Muscle of arm (tissue), 12 donors: Measurements from ENCODE around the gene EIF3I. TPM values are rescaled to one million over a fixed set of nuclear protein-coding genes. Genes with fewer than 3 reads are reported as not detected.
"Not testable (repeated sequence)": the region's sequence is repeated elsewhere in the genome, so short reads cannot be mapped to it uniquely, and the experiment has no call there.

Source experiments
- DNase-seq: peaks from one replicate; pipeline ENCODE4 v3.0.0-alpha.2; 2013
- polyA plus RNA-seq, 12 donors: library from polyadenylated mRNA; unstranded; fragments of 120-200 nt; gene quantifications; one replicate each; pipeline ENCODE4 v1.2.1, GENCODE V29; 2013; ENCODE audit not compliant: insufficient read length in 12 of 12

The EIF3I gene
- polyA plus RNA-seq, 12 donors: 71.5 to 178 (median 160) TPM; not detected in 1

GRCh38 chr1:32256473-32257226, 34.4 kb downstream of the EIF3I start:
- no peak for DNase-seq

GRCh38 chr1:32257227-32257508, 35.0 kb downstream of the EIF3I start:
- DNase-seq: no peak

GRCh38 chr1:32263236-32263593, 41.0 kb downstream of the EIF3I start:
- not testable (repeated sequence) for DNase-seq

GRCh38 chr1:32263744-32264143, 41.5 kb downstream of the EIF3I start:
- DNase-seq: no peak

GRCh38 chr1:32265846-32266245, 43.6 kb downstream of the EIF3I start:
- DNase-seq: no peak

GRCh38 chr1:32266921-32267591, 44.8 kb downstream of the EIF3I start:
- no peak for DNase-seq

- no peak for DNase-seq
These were observed 47.5 kb downstream of the EIF3I start for GRCh38 chr1:32269744-32270143.

GRCh38 chr1:32272557-32273390, 50.6 kb downstream of the EIF3I start:
- DNase-seq: no peak

GRCh38 chr1:32273391-32274208, 51.4 kb downstream of the EIF3I start:
- no peak for DNase-seq

GRCh38 chr1:32274646-32275340, 52.6 kb downstream of the EIF3I start:
- no peak for DNase-seq

- no peak for DNase-seq
These were observed 53.2 kb downstream of the EIF3I start for GRCh38 chr1:32275424-32275823.

GRCh38 chr1:32276032-32276782, 54.0 kb downstream of the EIF3I start:
- DNase-seq: no peak

Other genes starting within 250 kb of the EIF3I start
- gene KHDRBS1, start 208.5 kb upstream of the EIF3I start, polyA plus RNA-seq: 100 to 1,000 TPM in 11 of 12 donors, not detected in 1; 131 to 170 (median 142) TPM
- gene TMEM39B, start 149.5 kb upstream of the EIF3I start, polyA plus RNA-seq: 10 to 100 TPM in 10 of 12 donors, 1 to 10 TPM in 1, not detected in 1; 7.2 to 21.3 (median 14.0) TPM
- 10 to 100 TPM; 23.1 to 79.2 (median 29.4) TPM for gene KPNA6, start 114.4 kb upstream of the EIF3I start, polyA plus RNA-seq
- 100 to 1,000 TPM in 1 of 12 donors, 10 to 100 TPM in 11; 23.8 to 173 (median 35.3) TPM for gene TXLNA, start 42.7 kb upstream of the EIF3I start, polyA plus RNA-seq
- 10 to 100 TPM in 11 of 12 donors, not detected in 1; 20.2 to 82.0 (median 42.3) TPM for gene CCDC28B, start 21.8 kb upstream of the EIF3I start, polyA plus RNA-seq
- gene IQCC, start 16.7 kb upstream of the EIF3I start, polyA plus RNA-seq: 1 to 10 TPM in 10 of 12 donors, not detected in 2; 2.4 to 4.9 (median 2.7) TPM
- 1 to 10 TPM in 2 of 12 donors, under 1 TPM in 8, not detected in 2; 0.17 to 1.3 (median 0.47) TPM for gene DCDC2B, start 13.3 kb upstream of the EIF3I start, polyA plus RNA-seq
- gene TMEM234, start 54 bp upstream of the EIF3I start, polyA plus RNA-seq: 10 to 100 TPM in 4 of 12 donors, 1 to 10 TPM in 6, not detected in 2; 7.8 to 19.5 (median 9.4) TPM
- 1 to 10 TPM in 10 of 12 donors, not detected in 2; 3.2 to 5.1 (median 3.8) TPM for gene FAM167B, start 24.8 kb downstream of the EIF3I start, polyA plus RNA-seq
- 1 to 10 TPM in 3 of 12 donors, under 1 TPM in 7, not detected in 2; 0.49 to 4.2 (median 0.69) TPM for gene LCK, start 28.9 kb downstream of the EIF3I start, polyA plus RNA-seq
- gene HDAC1, start 69.7 kb downstream of the EIF3I start, polyA plus RNA-seq: 10 to 100 TPM in 11 of 12 donors, not detected in 1; 34.9 to 80.1 (median 45.8) TPM
- gene MARCKSL1, start 113.8 kb downstream of the EIF3I start, polyA plus RNA-seq: 100 to 1,000 TPM in 11 of 12 donors, not detected in 1; 125 to 326 (median 152) TPM
- 10 to 100 TPM in 1 of 12 donors, 1 to 10 TPM in 9, not detected in 2; 3.2 to 11.1 (median 4.3) TPM for gene FAM229A, start 140.1 kb downstream of the EIF3I start, polyA plus RNA-seq
- 1 to 10 TPM in 10 of 12 donors, not detected in 2; 1.2 to 6.5 (median 2.9) TPM for gene TSSK3, start 140.1 kb downstream of the EIF3I start, polyA plus RNA-seq
- gene BSDC1, start 172.0 kb downstream of the EIF3I start, polyA plus RNA-seq: 10 to 100 TPM in 11 of 12 donors, not detected in 1; 33.3 to 46.7 (median 41.6) TPM
- under 1 TPM in 10 of 12 donors, not detected in 2; 0.07 to 0.25 (median 0.14) TPM for gene ZBTB8B, start 242.7 kb downstream of the EIF3I start, polyA plus RNA-seq